GM21528 (cell line): ENCODE data around the gene CALHM2.

Experiments
- ATAC-seq: cut with Tn5 transposase; IDR thresholded peaks from one replicate; pipeline ENCODE4 v1.9.1; 2021; ENCODE audit warnings: mild to moderate bottlenecking, moderate library complexity; ENCODE audit not compliant: unreplicated experiment, low FRiP score

Gene CALHM2

GRCh38 chr10:103478671-103479070 is 26.5 kb upstream of the CALHM2 start:
- ATAC-seq = no peak

- ATAC-seq = no peak
Observed at GRCh38 chr10:103476046-103476768, 24.0 kb upstream of the CALHM2 start.

GRCh38 chr10:103475437-103475836 is 23.3 kb upstream of the CALHM2 start:
- no peak for ATAC-seq

- ATAC-seq = no peak
Observed at GRCh38 chr10:103474077-103474476, 21.9 kb upstream of the CALHM2 start.

GRCh38 chr10:103473261-103473671 is 21.1 kb upstream of the CALHM2 start:
- ATAC-seq = no peak

- ATAC-seq = peak; percentile 41
Observed at GRCh38 chr10:103472005-103472404, 19.8 kb upstream of the CALHM2 start.

- ATAC-seq = peak; percentile 73
Observed at GRCh38 chr10:103470761-103471653, 18.8 kb upstream of the CALHM2 start.

GRCh38 chr10:103469201-103469600 is 17.0 kb upstream of the CALHM2 start:
- no peak for ATAC-seq

- ATAC-seq = no peak
Observed at GRCh38 chr10:103467406-103467805, 15.2 kb upstream of the CALHM2 start.

- no peak for ATAC-seq
Observed at GRCh38 chr10:103466734-103467133, 14.6 kb upstream of the CALHM2 start.

- no peak for ATAC-seq
Observed at GRCh38 chr10:103465411-103466179, 13.4 kb upstream of the CALHM2 start.

GRCh38 chr10:103463499-103463898 is 11.3 kb upstream of the CALHM2 start:
- ATAC-seq = no peak

GRCh38 chr10:103459615-103460014 is 7.4 kb upstream of the CALHM2 start:
- ATAC-seq = no peak

GRCh38 chr10:103458720-103459119 is 6.5 kb upstream of the CALHM2 start, which contains the start of gene CALHM1:
CALHM1 (minus strand) TSS chr10:103458900; CDS start chr10:103458751, 149 bp downstream.
- no peak for ATAC-seq

GRCh38 chr10:103457896-103458583 is 5.9 kb upstream of the CALHM2 start:
- ATAC-seq = no peak

GRCh38 chr10:103457176-103457712 is 5.1 kb upstream of the CALHM2 start:
- no peak for ATAC-seq

GRCh38 chr10:103456074-103456660 is 4.0 kb upstream of the CALHM2 start:
- ATAC-seq = no peak

- ATAC-seq = no peak
Observed at GRCh38 chr10:103455235-103455634, 3.1 kb upstream of the CALHM2 start.

GRCh38 chr10:103454026-103454425 is 1.9 kb upstream of the CALHM2 start:
- ATAC-seq = no peak
